GM18526 (cell line): ENCODE measurements around the gene H1-8.

Source experiments
- POLR2A ChIP-seq: IDR thresholded peaks from 3 replicates; pipeline ENCODE4 v1.6.1; 2011; ENCODE audit not compliant: insufficient read length; ENCODE audit errors: extremely low read depth

H1-8 gene

DNA sequence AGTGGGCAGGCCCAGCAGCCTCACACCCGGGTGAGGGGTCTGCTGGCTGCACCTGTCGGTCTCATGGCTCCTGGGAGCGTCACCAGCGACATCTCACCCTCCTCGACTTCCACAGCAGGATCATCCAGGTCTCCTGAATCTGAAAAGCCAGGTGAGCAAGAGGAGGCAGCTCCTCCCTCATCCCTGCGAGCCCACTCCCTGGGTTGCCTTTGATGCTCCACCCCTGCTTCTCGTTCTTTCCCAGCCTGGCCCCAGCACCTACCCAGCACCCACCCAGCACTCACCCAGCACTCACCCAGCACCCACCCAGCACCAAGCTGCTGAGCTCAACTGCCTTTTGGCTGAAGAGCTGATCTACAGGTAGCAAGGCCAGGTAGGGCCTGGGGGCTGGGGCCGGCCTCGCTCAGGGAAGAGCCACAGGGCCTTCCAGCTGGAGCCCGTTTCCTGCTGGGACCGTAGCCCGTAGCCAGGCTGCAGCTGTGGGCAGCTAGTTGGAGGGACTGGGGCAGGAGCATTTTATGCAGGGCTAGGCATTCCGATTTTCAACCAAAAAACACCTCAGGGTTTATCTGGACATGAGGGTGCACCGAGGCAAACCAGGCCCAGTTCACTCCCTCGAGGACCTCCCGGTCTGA lies at the start of gene H1-8:
H1-8 (plus strand) TSS at position 20 of the 635 bp plus-strand sequence; CDS start at position 64, 44 bp downstream.
- TF ChIP-seq POLR2A = no peak

- TF ChIP-seq POLR2A = no peak
These were observed 49.8 kb upstream of the H1-8 start for GRCh38 chr3:129493206-129493605.

DNA sequence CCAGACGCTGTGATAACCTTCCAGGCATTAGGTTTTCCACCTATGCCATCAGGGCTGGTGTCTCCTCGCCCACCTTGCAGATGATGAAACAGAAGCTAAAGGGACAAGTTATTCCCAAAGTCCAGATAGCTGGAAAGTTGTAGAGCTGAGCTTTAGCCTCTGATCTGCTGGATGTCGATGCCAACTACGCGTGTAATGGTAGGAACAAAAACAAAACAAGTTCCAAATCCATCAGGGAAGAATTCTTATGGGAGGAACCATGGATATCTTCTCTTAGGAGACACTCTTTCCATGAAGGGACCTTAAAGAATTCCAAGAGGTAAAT lies 42.7 kb upstream of the H1-8 start:
- no peak for TF ChIP-seq POLR2A

DNA sequence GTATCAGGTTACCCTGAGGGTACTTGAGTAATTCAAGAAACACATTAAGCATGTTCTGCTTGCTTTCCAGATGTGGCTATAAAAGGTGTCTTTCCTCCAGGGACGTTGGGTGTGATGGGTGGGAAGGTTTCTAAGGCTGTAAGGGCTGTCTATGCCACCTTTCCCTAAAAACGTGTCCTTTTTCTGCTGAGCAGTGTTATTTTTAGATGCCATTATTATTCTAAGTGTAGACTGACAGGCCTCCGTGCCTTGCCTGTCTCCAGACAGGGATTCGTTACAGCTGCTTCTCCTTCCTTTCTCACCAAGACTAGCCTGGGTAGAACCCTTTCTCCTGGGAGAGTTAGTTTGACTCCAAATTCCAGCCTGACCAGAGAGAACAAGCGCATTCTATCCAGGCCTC lies 41.3 kb upstream of the H1-8 start:
- TF ChIP-seq POLR2A = no peak

GRCh38 chr3:129502641-129503408 lies 40.1 kb upstream of the H1-8 start:
- TF ChIP-seq POLR2A = no peak

DNA sequence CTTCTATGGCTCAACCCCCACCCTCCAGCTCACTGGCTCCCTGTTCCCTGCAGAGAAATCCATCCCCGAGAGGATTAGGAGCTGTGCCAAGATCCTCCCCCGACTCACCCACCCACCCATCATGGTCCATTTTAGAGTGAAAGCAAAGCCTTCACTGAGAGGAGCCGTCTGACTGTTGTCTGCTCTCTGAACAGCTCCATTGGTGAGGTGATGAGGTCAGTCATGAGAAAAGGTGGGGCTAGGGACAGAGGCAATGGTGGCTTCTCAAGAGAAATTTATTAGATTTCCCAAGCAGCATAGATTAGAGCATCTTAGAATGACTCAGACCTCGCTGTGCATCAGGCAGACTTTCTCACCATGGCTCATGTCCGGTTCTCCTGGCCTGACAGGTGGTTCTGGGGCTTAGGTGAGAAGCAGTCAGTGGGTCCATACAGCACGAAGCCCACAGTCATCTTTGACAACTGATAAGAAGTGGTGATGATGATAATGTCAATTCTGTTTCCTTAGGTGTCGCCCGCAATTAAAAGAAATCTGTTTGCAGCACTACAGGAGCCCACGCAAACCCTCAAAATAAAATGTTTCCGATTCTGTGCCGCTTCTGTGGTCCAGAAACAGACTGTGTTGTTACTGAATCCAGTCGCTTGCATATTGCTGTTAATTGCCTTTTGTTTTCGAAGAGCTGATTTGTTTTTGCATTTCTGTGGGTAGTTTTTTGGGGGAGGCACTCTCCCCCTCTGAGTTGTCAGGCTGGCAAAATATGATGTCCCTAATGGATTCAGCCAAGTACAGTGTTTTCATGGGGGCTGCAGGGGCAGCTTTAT lies 39.3 kb upstream of the H1-8 start:
- no peak for TF ChIP-seq POLR2A

DNA sequence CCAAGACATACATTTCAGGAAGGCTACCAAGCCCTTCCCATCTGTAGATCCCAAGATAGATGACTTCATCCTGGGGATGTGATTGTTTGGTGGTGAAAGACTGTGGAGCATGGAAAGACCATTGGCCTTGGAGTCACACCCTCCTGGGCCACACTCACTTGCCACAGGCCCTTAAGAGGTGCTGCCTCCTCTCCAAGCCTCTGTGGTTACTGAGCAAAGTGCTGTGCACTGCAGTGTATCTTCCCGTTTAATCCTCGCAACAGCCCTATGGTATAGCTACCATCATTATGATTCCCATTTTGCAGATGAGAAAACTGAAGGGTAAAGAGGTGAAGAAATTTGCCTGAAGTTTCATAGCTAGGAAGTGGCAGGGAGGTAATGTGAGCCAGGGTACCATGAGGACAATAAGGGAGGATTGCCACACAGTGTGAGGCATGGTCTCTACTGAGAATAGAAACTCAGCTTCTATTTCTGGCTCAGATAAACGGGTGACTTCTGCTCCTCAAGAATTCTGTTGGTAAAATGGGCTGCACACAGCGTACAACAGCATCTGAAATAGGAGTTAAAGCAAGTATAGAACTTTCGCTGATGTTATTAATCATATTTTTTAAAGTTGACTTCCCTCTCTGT lies 38.4 kb upstream of the H1-8 start:
- TF ChIP-seq POLR2A = no peak

GRCh38 chr3:129505341-129505740 lies 37.6 kb upstream of the H1-8 start:
- TF ChIP-seq POLR2A = no peak

GRCh38 chr3:129506231-129506742 lies 36.7 kb upstream of the H1-8 start:
- no peak for TF ChIP-seq POLR2A

DNA sequence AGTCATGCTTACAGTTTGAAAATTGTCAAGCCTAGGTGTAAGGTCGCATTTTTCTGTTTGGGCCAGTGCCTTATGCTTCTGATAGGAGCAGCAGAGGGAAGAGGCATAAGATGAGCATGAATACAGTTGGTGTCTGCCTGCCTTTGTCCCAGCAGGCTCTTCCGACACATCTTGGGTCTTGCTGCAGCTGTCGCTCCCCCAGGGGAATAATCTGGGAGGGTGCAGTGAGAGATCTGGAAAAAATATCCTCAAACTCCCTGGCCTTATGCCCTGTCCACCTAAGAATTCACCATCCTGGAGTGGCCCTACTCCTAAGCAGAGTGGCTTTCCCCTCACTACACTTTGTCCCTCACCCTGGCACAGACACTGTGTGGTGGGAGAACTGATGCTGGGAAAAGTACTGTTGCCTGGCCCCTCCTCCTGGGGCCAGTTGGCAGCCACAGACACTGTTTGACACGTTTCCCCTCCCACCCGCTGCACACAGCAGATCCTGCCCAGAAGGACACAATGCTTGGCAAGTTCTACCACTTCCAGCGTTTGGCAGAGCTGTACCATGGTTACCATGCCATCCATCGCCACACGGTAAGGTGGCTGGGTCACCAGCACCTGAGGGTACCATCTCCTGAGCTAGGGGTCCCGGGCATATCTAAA lies 35.7 kb upstream of the H1-8 start:
- no peak for TF ChIP-seq POLR2A

DNA sequence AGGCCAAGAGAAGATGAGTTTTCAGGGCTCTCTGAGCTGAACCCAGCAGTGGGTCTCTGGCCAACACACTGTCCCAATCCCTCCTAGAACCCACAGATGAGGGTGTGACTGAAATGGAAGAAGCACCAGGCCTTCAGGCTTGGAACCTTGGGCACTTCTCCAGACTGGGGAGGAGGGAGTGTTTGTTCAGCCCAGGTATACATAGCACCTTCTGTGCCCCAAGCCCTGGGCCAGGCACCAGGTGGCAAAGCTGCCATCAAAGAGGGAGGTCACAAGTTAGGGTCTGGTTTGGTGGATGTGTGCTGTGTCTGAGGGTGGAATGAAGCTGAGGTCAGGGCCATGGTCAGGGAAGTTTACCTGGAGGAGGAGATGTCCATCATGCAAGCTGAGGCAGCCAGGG lies 30.4 kb upstream of the H1-8 start:
- no peak for TF ChIP-seq POLR2A

DNA sequence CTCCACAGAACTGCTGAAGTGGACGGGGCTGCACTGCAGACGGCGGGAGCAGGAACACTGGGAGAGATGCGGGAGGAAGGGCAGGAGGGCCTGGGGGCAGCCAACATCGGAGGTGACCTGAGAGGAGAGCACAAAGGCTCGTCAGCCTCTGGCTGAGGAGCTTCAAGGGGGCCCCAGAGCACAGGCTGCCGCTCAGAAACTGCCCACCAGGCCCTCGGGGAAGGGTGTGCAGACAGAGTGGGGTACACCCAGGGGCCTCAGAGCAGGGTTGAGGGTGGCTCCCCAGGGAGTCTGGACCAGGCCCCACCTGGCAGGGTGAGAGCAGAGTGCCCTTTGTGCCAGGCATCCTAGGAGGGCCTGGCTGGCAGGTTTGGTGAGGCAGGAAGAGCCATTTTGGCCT lies 29.3 kb upstream of the H1-8 start:
- no peak for TF ChIP-seq POLR2A

- no peak for TF ChIP-seq POLR2A
These were observed 28.9 kb upstream of the H1-8 start for GRCh38 chr3:129514110-129514509.

- no peak for TF ChIP-seq POLR2A
These were observed 28.4 kb upstream of the H1-8 start for GRCh38 chr3:129514563-129514962.

DNA sequence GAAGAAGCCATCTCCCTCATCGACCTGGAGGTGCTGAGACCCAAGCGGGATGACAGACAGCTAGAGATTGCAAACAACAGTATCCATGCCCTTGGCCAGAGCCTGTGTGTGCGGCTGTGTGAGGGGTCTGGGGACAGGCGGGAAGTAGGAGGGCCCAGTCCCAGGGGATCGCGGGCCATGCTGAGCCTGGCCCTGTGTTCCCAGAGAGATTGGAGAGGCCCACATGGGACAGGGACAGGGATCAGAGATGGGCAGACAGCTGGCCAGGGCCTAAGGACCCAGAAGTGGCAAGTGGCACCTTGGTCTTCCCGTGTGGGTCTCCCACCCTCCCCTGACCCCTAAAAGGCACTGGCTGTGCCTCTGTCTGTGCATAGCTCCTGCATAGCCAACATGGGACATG lies 25.5 kb upstream of the H1-8 start:
- TF ChIP-seq POLR2A = no peak
